ENCODE results near the gene CDON. TPM values are rescaled to one million over a fixed set of nuclear protein-coding genes. Genes with fewer than 3 reads are reported as not detected.
"Not testable (repeated sequence)": the region's sequence is repeated elsewhere in the genome, so short reads cannot be mapped to it uniquely, and the experiment has no call there.

The CDON gene
- total RNA-seq, 2 donors from 2014 or later: 1.8 to 2.6 TPM

DNA sequence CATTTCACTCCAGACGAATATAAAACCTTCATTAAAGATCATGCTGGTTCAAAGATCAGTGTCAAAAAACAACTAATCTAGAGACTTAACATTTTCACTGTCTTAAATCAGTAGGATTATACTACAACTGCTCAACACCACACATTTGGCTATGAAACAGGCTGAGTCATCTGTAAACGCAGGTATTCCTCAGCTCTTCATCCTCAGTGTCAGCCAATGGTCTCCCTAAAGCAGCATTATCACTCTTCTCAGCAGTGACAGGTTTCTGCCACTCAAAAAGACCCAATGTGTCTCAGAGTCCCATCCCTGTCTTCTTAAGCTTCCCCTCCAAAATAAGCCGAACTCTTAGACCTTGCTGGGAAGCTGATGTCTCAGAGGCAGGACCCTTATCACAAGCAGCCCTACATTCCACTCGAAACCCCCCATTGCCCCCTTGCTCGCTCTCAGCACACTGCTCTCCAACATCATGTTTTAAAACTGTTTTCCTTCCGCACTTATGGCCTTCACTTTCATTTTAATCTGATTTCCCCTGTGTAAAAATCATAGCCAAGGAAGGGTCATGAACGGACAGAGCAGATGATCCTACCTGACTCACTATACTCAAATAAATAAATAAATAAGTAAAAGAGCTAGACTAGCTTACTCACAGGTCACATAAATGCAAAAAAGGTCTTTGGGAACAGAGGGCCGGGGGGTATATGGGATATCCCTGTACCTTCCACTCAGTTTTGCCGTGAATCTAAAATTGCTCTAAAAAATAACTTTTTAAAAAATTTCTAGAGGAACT is 23.0 kb downstream of the CDON start:
- Mint-ChIP-seq H3K27me3 (no peaks in the 10 kb centered on the region), H3K27ac (no peak overlapping the region), H3K9me3 (no peaks in the 10 kb centered on the region), H3K36me3 (ENCODE audit: low read depth) (no peaks in the 10 kb centered on the region), H3K4me3 (no peak overlapping the region), H3K4me1 (no peaks in the 10 kb centered on the region)
- peak; percentile 72 for ATAC-seq (replicated peaks)

DNA sequence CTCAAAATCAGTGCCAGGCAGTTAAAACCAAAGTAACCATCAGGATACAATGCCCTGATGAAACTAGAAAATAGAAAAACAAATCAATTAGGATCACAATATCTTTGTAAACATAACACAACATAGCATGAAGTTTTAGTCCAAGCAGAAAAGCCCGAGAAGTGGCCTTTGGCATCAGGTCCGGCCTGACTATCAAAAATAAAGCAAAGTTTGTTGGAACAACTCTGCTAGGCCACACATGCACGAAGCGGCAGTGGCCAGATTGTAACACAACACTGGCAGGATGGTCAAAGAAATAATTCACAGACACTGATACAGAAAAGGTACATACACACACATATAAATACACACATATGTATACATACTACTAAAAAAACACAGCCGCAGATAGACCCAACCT is 26.9 kb downstream of the CDON start:
- no peak for ATAC-seq (replicated peaks)
- no peaks in the 10 kb centered on the region for H3K36me3 Mint-ChIP-seq (ENCODE audit: low read depth)
- H3K4me3 Mint-ChIP-seq: no peak overlapping the region
- no peak overlapping the region for H3K27ac Mint-ChIP-seq
- H3K4me1 Mint-ChIP-seq: no peaks in the 10 kb centered on the region
- no peaks in the 10 kb centered on the region for H3K27me3 Mint-ChIP-seq
- no peaks in the 10 kb centered on the region for H3K9me3 Mint-ChIP-seq

- Mint-ChIP-seq H3K36me3 (ENCODE audit: low read depth) (no peaks in the 10 kb centered on the region), H3K9me3 (no peaks in the 10 kb centered on the region), H3K27ac (no peak overlapping the region), H3K4me1 (no peaks in the 10 kb centered on the region), H3K27me3 (no peaks in the 10 kb centered on the region), H3K4me3 (no peak overlapping the region)
- ATAC-seq (replicated peaks): no peak
These were observed 27.7 kb downstream of the CDON start for GRCh38 chr11:126034933-126035425.

DNA sequence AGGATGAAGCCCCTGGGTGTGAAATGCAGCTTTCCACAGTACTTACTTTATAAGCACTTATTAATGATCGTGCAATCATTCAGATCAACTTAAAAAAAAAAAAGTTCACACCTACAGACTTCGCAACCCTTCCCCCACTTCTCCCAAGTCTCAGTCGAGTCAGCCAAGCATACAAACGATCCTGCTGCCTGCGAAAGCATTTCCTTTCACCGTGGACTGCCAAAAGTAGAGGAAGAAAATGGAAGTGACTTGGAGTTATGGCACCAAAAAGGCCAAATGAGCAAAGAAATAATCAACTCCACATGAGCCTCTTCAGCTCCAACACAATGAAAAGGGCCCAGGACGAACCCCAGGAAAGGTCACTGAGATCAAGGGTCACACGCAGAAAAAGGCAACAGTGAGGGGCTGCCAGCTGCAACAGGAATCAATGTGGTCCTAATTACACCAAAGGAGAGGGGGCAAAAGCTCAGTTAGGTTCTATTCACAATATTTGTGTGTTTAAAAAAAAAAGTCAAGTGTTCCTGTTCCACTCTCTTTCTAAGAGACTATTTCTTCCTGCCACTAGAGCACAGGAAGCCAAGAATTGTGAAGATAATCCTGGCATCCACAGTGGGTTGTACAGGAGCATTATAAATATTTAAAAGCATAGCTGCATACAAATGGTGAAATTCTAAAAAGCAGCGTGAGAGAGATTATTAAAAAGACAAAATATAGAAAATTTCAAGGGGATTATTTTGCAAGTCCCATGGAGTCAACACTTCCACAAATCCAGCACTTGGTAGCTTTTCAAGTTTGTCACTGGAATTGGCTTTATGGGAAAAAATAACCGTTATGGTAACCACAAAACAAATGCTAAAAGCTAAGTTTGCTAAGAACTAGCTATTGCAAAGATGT is 28.4 kb downstream of the CDON start:
- Mint-ChIP-seq H3K27me3 (no peaks in the 10 kb centered on the region), H3K27ac (no peak overlapping the region), H3K9me3 (no peaks in the 10 kb centered on the region), H3K4me3 (no peak overlapping the region), H3K4me1 (no peaks in the 10 kb centered on the region), H3K36me3 (ENCODE audit: low read depth) (no peaks in the 10 kb centered on the region)
- no peak for ATAC-seq (replicated peaks)

DNA sequence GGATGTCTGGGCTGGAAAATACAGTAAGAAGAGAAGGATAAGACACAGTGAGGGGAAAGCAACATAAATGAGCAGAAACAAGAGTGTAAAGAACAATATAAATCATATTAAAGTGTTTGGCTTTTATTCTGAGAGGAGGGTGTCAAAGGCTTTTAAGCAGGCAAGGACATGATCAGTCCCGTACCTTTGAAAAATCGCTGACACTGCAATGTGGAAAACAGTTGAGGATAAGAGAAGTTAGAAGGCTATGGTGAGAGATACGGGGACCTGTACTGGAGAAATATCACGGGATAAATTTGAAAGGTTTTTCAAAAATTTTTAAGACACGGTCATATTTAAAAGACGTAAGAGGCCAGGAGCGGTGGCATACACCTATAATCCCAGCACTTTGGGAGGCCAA is 30.3 kb downstream of the CDON start:
- H3K27ac Mint-ChIP-seq: no peak overlapping the region
- H3K27me3 Mint-ChIP-seq: no peaks in the 10 kb centered on the region
- H3K36me3 Mint-ChIP-seq (ENCODE audit: low read depth): no peaks in the 10 kb centered on the region
- ATAC-seq (replicated peaks): no peak
- H3K4me3 Mint-ChIP-seq: no peak overlapping the region
- H3K9me3 Mint-ChIP-seq: no peaks in the 10 kb centered on the region
- no peaks in the 10 kb centered on the region for H3K4me1 Mint-ChIP-seq

GRCh38 chr11:126029805-126030204 is 32.9 kb downstream of the CDON start:
- Mint-ChIP-seq H3K4me3 (no peak overlapping the region), H3K27me3 (no peaks in the 10 kb centered on the region), H3K9me3 (no peaks in the 10 kb centered on the region), H3K27ac (no peak overlapping the region), H3K36me3 (ENCODE audit: low read depth) (no peaks in the 10 kb centered on the region), H3K4me1 (no peaks in the 10 kb centered on the region)
- no peak for ATAC-seq (replicated peaks)

DNA sequence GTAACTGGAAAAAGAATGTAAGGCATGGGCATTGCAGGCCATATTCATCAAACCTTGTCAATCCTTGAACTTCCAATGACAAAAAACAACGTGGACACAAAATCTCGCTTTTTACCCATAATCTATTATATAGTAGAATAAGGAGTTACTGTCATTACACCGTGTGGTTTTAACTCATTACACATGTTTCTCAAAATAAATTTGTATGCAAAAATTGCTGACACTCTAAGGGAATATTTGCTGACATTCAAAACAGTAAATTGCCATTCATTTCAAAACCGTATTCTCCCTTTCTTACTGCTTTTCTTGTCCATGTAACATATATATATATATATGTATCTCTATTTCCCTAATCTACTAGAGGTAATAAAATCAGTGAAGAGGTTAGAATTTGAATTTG is 33.4 kb downstream of the CDON start:
- Mint-ChIP-seq H3K9me3 (no peaks in the 10 kb centered on the region), H3K4me3 (no peak overlapping the region)

GRCh38 chr11:126028534-126028933 is 34.1 kb downstream of the CDON start:
- not testable (repeated sequence) for H3K9me3 Mint-ChIP-seq; H3K36me3 Mint-ChIP-seq (ENCODE audit: low read depth); H3K4me1 Mint-ChIP-seq; H3K27me3 Mint-ChIP-seq; H3K4me3 Mint-ChIP-seq; H3K27ac Mint-ChIP-seq; ATAC-seq (replicated peaks)

More for the DNA sequence above, 33.4 kb downstream of the CDON start:
- H3K4me1 Mint-ChIP-seq: no peaks in the 10 kb centered on the region
- ATAC-seq (replicated peaks): no peak
- H3K27ac Mint-ChIP-seq: no peak overlapping the region
- no peaks in the 10 kb centered on the region for H3K36me3 Mint-ChIP-seq (ENCODE audit: low read depth)
- H3K27me3 Mint-ChIP-seq: no peaks in the 10 kb centered on the region

- H3K36me3 Mint-ChIP-seq (ENCODE audit: low read depth): no peaks in the 10 kb centered on the region
- H3K9me3 Mint-ChIP-seq: no peaks in the 10 kb centered on the region
- no peak overlapping the region for H3K4me3 Mint-ChIP-seq
- no peak overlapping the region for H3K27ac Mint-ChIP-seq
- ATAC-seq (replicated peaks): no peak
- no peaks in the 10 kb centered on the region for H3K27me3 Mint-ChIP-seq
- H3K4me1 Mint-ChIP-seq: no peaks in the 10 kb centered on the region
These were observed 36.1 kb downstream of the CDON start for GRCh38 chr11:126026579-126026978.

DNA sequence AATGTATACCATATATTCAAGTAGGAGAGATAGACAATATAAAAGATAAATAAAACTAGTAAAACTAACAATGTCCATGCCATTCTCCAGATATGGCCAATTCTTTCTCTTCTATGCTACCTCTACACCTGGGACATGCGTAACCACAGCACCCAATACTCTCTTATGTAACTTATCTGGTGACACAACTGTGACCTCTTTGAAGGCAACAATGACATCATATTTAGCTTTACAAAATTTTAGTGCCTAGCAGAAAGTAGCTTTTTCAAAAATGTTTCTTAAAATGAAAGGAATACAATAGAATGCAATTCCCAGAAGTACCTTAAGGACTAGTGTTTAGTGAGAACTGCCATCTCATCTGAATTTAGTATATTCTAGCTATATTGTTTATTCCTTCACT is 36.8 kb downstream of the CDON start:
- ATAC-seq (replicated peaks): no peak
- no peaks in the 10 kb centered on the region for H3K9me3 Mint-ChIP-seq
- no peak overlapping the region for H3K4me3 Mint-ChIP-seq
- H3K36me3 Mint-ChIP-seq (ENCODE audit: low read depth): no peaks in the 10 kb centered on the region
- no peak overlapping the region for H3K27ac Mint-ChIP-seq
- H3K27me3 Mint-ChIP-seq: no peaks in the 10 kb centered on the region
- no peaks in the 10 kb centered on the region for H3K4me1 Mint-ChIP-seq

- Mint-ChIP-seq H3K27ac (no peak overlapping the region), H3K9me3 (no peaks in the 10 kb centered on the region), H3K4me3 (no peak overlapping the region), H3K36me3 (ENCODE audit: low read depth) (no peaks in the 10 kb centered on the region), H3K27me3 (no peaks in the 10 kb centered on the region), H3K4me1 (no peaks in the 10 kb centered on the region)
- no peak for ATAC-seq (replicated peaks)
These were observed 38.5 kb downstream of the CDON start for GRCh38 chr11:126024123-126024522.

- H3K9me3 Mint-ChIP-seq: no peaks in the 10 kb centered on the region
- ATAC-seq (replicated peaks): no peak
- H3K27ac Mint-ChIP-seq: no peak overlapping the region
- H3K4me3 Mint-ChIP-seq: no peak overlapping the region
- H3K36me3 Mint-ChIP-seq (ENCODE audit: low read depth): peaks cover 15% of the 10 kb centered on the region
- no peaks in the 10 kb centered on the region for H3K4me1 Mint-ChIP-seq
- no peaks in the 10 kb centered on the region for H3K27me3 Mint-ChIP-seq
These were observed 49.8 kb downstream of the CDON start for GRCh38 chr11:126012852-126013251.

DNA sequence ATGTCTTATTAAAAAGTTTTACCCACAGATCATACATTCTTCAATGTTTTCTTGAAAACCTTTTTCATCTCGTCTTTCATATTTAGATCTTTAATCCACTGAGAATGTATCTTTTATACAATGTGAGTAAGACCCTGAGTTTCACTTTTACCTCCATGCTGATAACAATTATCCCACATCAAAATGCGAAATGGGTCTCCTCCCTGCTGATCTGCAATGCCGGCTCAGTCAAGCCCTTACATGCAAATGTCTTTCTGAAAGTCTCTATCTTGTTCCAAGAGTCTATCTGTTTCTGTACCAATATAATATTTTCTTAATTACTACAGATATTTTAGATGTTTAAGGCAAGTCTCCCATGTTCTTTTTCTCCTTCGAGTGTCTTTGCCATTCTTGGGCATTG is 50.9 kb downstream of the CDON start:
- Mint-ChIP-seq H3K27ac (no peak overlapping the region), H3K4me3 (no peak overlapping the region), H3K36me3 (ENCODE audit: low read depth) (peaks cover 15% of the 10 kb centered on the region), H3K4me1 (no peaks in the 10 kb centered on the region), H3K9me3 (no peaks in the 10 kb centered on the region), H3K27me3 (no peaks in the 10 kb centered on the region)
- no peak for ATAC-seq (replicated peaks)

- no peak for ATAC-seq (replicated peaks)
- no peaks in the 10 kb centered on the region for H3K9me3 Mint-ChIP-seq
- no peak overlapping the region for H3K4me3 Mint-ChIP-seq
- no peaks in the 10 kb centered on the region for H3K4me1 Mint-ChIP-seq
- H3K36me3 Mint-ChIP-seq (ENCODE audit: low read depth): peaks cover 15% of the 10 kb centered on the region
- H3K27ac Mint-ChIP-seq: no peak overlapping the region
- H3K27me3 Mint-ChIP-seq: no peaks in the 10 kb centered on the region
These were observed 51.4 kb downstream of the CDON start for GRCh38 chr11:126011265-126011664.

DNA sequence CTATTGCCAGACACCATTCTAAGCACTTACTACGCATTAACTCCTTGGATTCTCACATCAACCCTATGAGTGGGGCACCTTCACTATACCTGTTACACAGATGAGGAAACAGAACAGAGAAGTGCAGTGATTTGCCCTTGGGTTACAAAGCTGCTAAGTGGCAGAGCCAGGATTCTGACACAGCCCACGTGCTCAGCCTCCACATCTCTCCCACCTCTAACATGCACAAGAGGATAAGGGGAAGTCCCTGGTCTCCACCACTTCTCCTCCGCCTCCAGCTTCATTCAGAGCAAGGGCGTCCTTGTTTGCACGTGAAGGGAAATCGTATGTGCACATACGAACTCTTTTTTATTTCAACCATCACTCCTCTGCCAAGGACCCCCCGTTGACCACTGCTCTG is 53.7 kb downstream of the CDON start:
- H3K27ac Mint-ChIP-seq: no peak overlapping the region
- no peaks in the 10 kb centered on the region for H3K36me3 Mint-ChIP-seq (ENCODE audit: low read depth)
- no peak overlapping the region for H3K4me3 Mint-ChIP-seq
- no peaks in the 10 kb centered on the region for H3K4me1 Mint-ChIP-seq
- ATAC-seq (replicated peaks): no peak
- no peaks in the 10 kb centered on the region for H3K27me3 Mint-ChIP-seq
- no peaks in the 10 kb centered on the region for H3K9me3 Mint-ChIP-seq

Measured in activated T-helper 17 cell treated with anti-CD3 and anti-CD28 coated beads, Interleukin-2, amount 50 U/mL, for 72 hours (primary cell).